Stimulated activated CD4-positive, alpha-beta T cell treated with anti-CD3 and anti-CD28 coated beads, Interleukin-12 subunit alpha, Interleukin-12 subunit beta, amount 100 ng/mL, for 4 hours (primary cell): ENCODE results near the gene PIK3CD.
"Not testable (repeated sequence)": the region's sequence is repeated elsewhere in the genome, so short reads cannot be mapped to it uniquely, and the experiment has no call there.

ENCODE experiments used
- DNase-seq: peaks from one replicate; pipeline ENCODE4 v3.0.0-alpha.2; 2020

Gene PIK3CD

GRCh38 chr1:9624081-9624480, 27.4 kb upstream of the PIK3CD start:
- DNase-seq, result no peak

- not testable (repeated sequence) for DNase-seq
These were observed 26.5 kb upstream of the PIK3CD start for GRCh38 chr1:9625030-9625429.

GRCh38 chr1:9626201-9626608, 25.3 kb upstream of the PIK3CD start:
- DNase-seq, result no peak

- peak; percentile 40 for DNase-seq
These were observed 22.7 kb upstream of the PIK3CD start for GRCh38 chr1:9628541-9629444.

GRCh38 chr1:9629445-9630201, 21.9 kb upstream of the PIK3CD start:
- DNase-seq, result peak; percentile 54

- DNase-seq, result peak; percentile 14
These were observed 21.0 kb upstream of the PIK3CD start for GRCh38 chr1:9630331-9631111.

GRCh38 chr1:9631613-9632012, 19.9 kb upstream of the PIK3CD start:
- no peak for DNase-seq

- no peak for DNase-seq
These were observed 18.0 kb upstream of the PIK3CD start for GRCh38 chr1:9633493-9633892.

GRCh38 chr1:9634582-9634981, 16.9 kb upstream of the PIK3CD start:
- DNase-seq, result no peak

GRCh38 chr1:9639227-9639626, 12.3 kb upstream of the PIK3CD start:
- DNase-seq, result no peak

GRCh38 chr1:9643351-9644256, 7.9 kb upstream of the PIK3CD start:
- no peak for DNase-seq

GRCh38 chr1:9646037-9646436, 5.5 kb upstream of the PIK3CD start:
- no peak for DNase-seq

GRCh38 chr1:9648171-9648570, 3.4 kb upstream of the PIK3CD start:
- no peak for DNase-seq

- DNase-seq, result no peak
These were observed 1.8 kb upstream of the PIK3CD start for GRCh38 chr1:9649769-9650168.

GRCh38 chr1:9651220-9651564, 339 bp upstream of the PIK3CD start:
- no peak for DNase-seq

- peak; percentile 43 for DNase-seq
These were observed 1.1 kb downstream of the PIK3CD start for GRCh38 chr1:9652379-9653209.

GRCh38 chr1:9653210-9653490, 1.6 kb downstream of the PIK3CD start:
- no peak for DNase-seq

- peak; percentile 14 for DNase-seq
These were observed 2.0 kb downstream of the PIK3CD start for GRCh38 chr1:9653491-9654050.

GRCh38 chr1:9654051-9654833, 2.7 kb downstream of the PIK3CD start:
- no peak for DNase-seq
